Neural progenitor cell (in vitro differentiated cells): Measurements from ENCODE around the gene ARHGEF18. TPM values are rescaled to one million over a fixed set of nuclear protein-coding genes. Genes with fewer than 3 reads are reported as not detected.

Experiments
- DNase-seq: peaks from one replicate; pipeline ENCODE4 v3.0.0-alpha.2; 2016; ENCODE audit warnings: low spot score
- H2AFZ ChIP-seq: fragments of 200-600 bp; sonication (generic); replicated peaks from 2 replicates; pipeline ENCODE4 v1.6.1; 2016; ENCODE audit warnings: antibody characterized with exemption
- H3F3A ChIP-seq: fragments of 200-600 bp; sonication (generic); 2 replicates; pipeline ENCODE4 v1.6.1; 2016; ENCODE audit warnings: antibody characterized with exemption, low read depth
- H3K27ac ChIP-seq: fragments of 200-600 bp; sonication (generic); 2 replicates; pipeline ENCODE4 v1.5.1; 2016; ENCODE audit warnings: mild to moderate bottlenecking
- H3K27me3 ChIP-seq: fragments of 200-600 bp; sonication (generic); 2 replicates; pipeline ENCODE4 v1.6.1; 2016; ENCODE audit warnings: mild to moderate bottlenecking, moderate library complexity
- H3K36me3 ChIP-seq: fragments of 200-600 bp; sonication (generic); 2 replicates; pipeline ENCODE4 v1.5.1; 2016
- H3K4me1 ChIP-seq: fragments of 200-600 bp; sonication (generic); 2 replicates; pipeline ENCODE4 v1.6.1; 2016; ENCODE audit warnings: mixed run types
- H3K4me2 ChIP-seq: fragments of 200-600 bp; sonication (generic); 2 replicates; pipeline ENCODE4 v1.6.1; 2016
- H3K4me3 ChIP-seq: fragments of 200-600 bp; sonication (generic); 2 replicates; pipeline ENCODE4 v1.5.1; 2016
- H3K79me2 ChIP-seq: fragments of 200-600 bp; sonication (generic); 2 replicates; pipeline ENCODE4 v1.6.1; 2016; ENCODE audit warnings: low read depth
- H3K9ac ChIP-seq: fragments of 200-600 bp; sonication (generic); 2 replicates; pipeline ENCODE4 v1.6.1; 2016
- H3K9me3 ChIP-seq: fragments of 200-600 bp; sonication (generic); 2 replicates; pipeline ENCODE4 v1.5.1; 2016; ENCODE audit warnings: low read depth
- H4K20me1 ChIP-seq: fragments of 200-600 bp; sonication (generic); 2 replicates; pipeline ENCODE4 v1.6.1; 2016; ENCODE audit warnings: low read depth
- H3K27ac Mint-ChIP-seq: 3 replicates; pipeline ENCODE4 v1.8.0; 2021; ENCODE audit warnings: mixed read lengths
- H3K27me3 Mint-ChIP-seq: 2 replicates; pipeline ENCODE4 v1.8.0; 2022; ENCODE audit warnings: low read depth, mild to moderate bottlenecking, inconsistent platforms, moderate library complexity, mixed read lengths; ENCODE audit not compliant: insufficient read depth
- H3K36me3 Mint-ChIP-seq: 3 replicates; pipeline ENCODE4 v1.8.0; 2021; ENCODE audit warnings: mixed read lengths
- H3K4me1 Mint-ChIP-seq: 3 replicates; pipeline ENCODE4 v1.8.0; 2021; ENCODE audit warnings: mixed read lengths
- H3K4me3 Mint-ChIP-seq: 3 replicates; pipeline ENCODE4 v1.8.0; 2021; ENCODE audit warnings: mild to moderate bottlenecking, moderate library complexity, mixed read lengths
- H3K9me3 Mint-ChIP-seq: 3 replicates; pipeline ENCODE4 v1.8.0; 2020; ENCODE audit warnings: mixed read lengths
- CTCF ChIP-seq: fragments of 200-600 bp; sonication (generic); IDR thresholded peaks from 2 replicates; pipeline ENCODE4 v1.5.1; 2017; ENCODE audit warnings: antibody characterized with exemption, mild to moderate bottlenecking
- EZH2 ChIP-seq: fragments of 200-600 bp; sonication (generic); IDR thresholded peaks from 2 replicates; pipeline ENCODE4 v1.6.1; 2017; ENCODE audit warnings: antibody characterized with exemption, mild to moderate bottlenecking, moderate library complexity
- EZH2phosphoT487 ChIP-seq: fragments of 200-600 bp; sonication (generic); IDR thresholded peaks from 2 replicates; pipeline ENCODE4 v1.6.1; 2017; ENCODE audit warnings: antibody characterized with exemption
- total RNA-seq: library from RNA; depleted of rRNA; stranded (reverse); fragments of >200 nt; gene quantifications from 2 replicates; pipeline ENCODE4 v1.2.3, GENCODE V29; 2015; ENCODE audit warnings: low replicate concordance

ARHGEF18 gene
- total RNA-seq, 1 donor from 2014 or later: 13.6 TPM

GRCh38 chr19:7312816-7313215 lies 35.9 kb upstream of the ARHGEF18 start:
- Mint-ChIP-seq H3K4me3 (no peak overlapping the region), H3K27ac (no peak overlapping the region)
- no peak overlapping the region for H2AFZ ChIP-seq

GRCh38 chr19:7318176-7318575 lies 30.6 kb upstream of the ARHGEF18 start:
- H3K9me3 Mint-ChIP-seq: peaks cover 13% of the 10 kb centered on the region
- no peaks in the 10 kb centered on the region for H3K79me2 ChIP-seq
- no peaks in the 10 kb centered on the region for H3K27me3 ChIP-seq
- no peaks in the 10 kb centered on the region for H3K27me3 Mint-ChIP-seq
- no peaks in the 10 kb centered on the region for H3K4me1 ChIP-seq
- no peak overlapping the region for H3K4me2 ChIP-seq
- H3K36me3 ChIP-seq: no peaks in the 10 kb centered on the region
- H3F3A ChIP-seq: no peaks in the 10 kb centered on the region
- H3K9ac ChIP-seq: no peak overlapping the region
- no peaks in the 10 kb centered on the region for H3K9me3 ChIP-seq
- H3K4me3 Mint-ChIP-seq: no peak overlapping the region
- H3K4me3 ChIP-seq: no peak overlapping the region
- TF ChIP-seq EZH2phosphoT487 (no peak), EZH2 (no peak), CTCF (no peak)
- no peak overlapping the region for H2AFZ ChIP-seq
- no peak overlapping the region for H3K27ac ChIP-seq
- H3K27ac Mint-ChIP-seq: no peak overlapping the region
- H3K36me3 Mint-ChIP-seq: no peaks in the 10 kb centered on the region
- DNase-seq: no peak
- H4K20me1 ChIP-seq: no peaks in the 10 kb centered on the region
- H3K4me1 Mint-ChIP-seq: no peaks in the 10 kb centered on the region

More at GRCh38 chr19:7312816-7313215, 35.9 kb upstream of the ARHGEF18 start:
- Histone ChIP-seq H3K36me3 (no peaks in the 10 kb centered on the region), H3K79me2 (no peaks in the 10 kb centered on the region), H3K4me1 (no peaks in the 10 kb centered on the region), H3K9ac (no peak overlapping the region), H4K20me1 (no peaks in the 10 kb centered on the region), H3K27me3 (no peaks in the 10 kb centered on the region), H3K4me2 (no peak overlapping the region), H3F3A (no peaks in the 10 kb centered on the region), H3K4me3 (no peak overlapping the region), H3K27ac (no peak overlapping the region), H3K9me3 (no peaks in the 10 kb centered on the region)
- Mint-ChIP-seq H3K4me1 (no peaks in the 10 kb centered on the region), H3K36me3 (no peaks in the 10 kb centered on the region), H3K27me3 (peaks cover 7% of the 10 kb centered on the region), H3K9me3 (peaks cover 4% of the 10 kb centered on the region)
- TF ChIP-seq EZH2 (no peak), CTCF (no peak), EZH2phosphoT487 (no peak)
- DNase-seq: no peak

- Mint-ChIP-seq H3K4me1 (no peaks in the 10 kb centered on the region), H3K4me3 (no peak overlapping the region), H3K36me3 (no peaks in the 10 kb centered on the region), H3K27me3 (no peaks in the 10 kb centered on the region), H3K9me3 (peaks cover 5% of the 10 kb centered on the region), H3K27ac (no peak overlapping the region)
- no peaks in the 10 kb centered on the region for H4K20me1 ChIP-seq
- no peak overlapping the region for H3K4me2 ChIP-seq
- H3K27ac ChIP-seq: no peak overlapping the region
- H3K9ac ChIP-seq: no peak overlapping the region
- no peak overlapping the region for H2AFZ ChIP-seq
- no peaks in the 10 kb centered on the region for H3K9me3 ChIP-seq
- no peaks in the 10 kb centered on the region for H3K79me2 ChIP-seq
- no peak overlapping the region for H3K4me3 ChIP-seq
- no peaks in the 10 kb centered on the region for H3K36me3 ChIP-seq
- no peaks in the 10 kb centered on the region for H3K27me3 ChIP-seq
- H3K4me1 ChIP-seq: no peaks in the 10 kb centered on the region
- TF ChIP-seq CTCF: peak; percentile 53
- no peak for TF ChIP-seq EZH2
- TF ChIP-seq EZH2phosphoT487: no peak
- DNase-seq: peak; percentile 38
- no peaks in the 10 kb centered on the region for H3F3A ChIP-seq
Measured at GRCh38 chr19:7326105-7326877, 22.4 kb upstream of the ARHGEF18 start.
